OCI-LY3 (cell line): Measurements from ENCODE around the gene NEDD4.
"Not testable (repeated sequence)": the region's sequence is repeated elsewhere in the genome, so short reads cannot be mapped to it uniquely, and the experiment has no call there.

Experiments
- H2AFZ ChIP-seq: fragments of 200-600, 300-600 bp; shearing (Covaris generic); 2 replicates; pipeline ENCODE4 v1.6.0; 2014; ENCODE audit warnings: antibody characterized with exemption, low read depth, low read length
- H3K27ac ChIP-seq: fragments of 200-600, 300-600 bp; sonication (generic); 2 replicates; pipeline ENCODE4 v1.5.1; 2014; ENCODE audit warnings: mild to moderate bottlenecking, low read length, moderate library complexity, mixed read lengths
- H3K27me3 ChIP-seq: fragments of 200-600, 300-600 bp; sonication (generic); 2 replicates; pipeline ENCODE4 v1.6.1; 2014; ENCODE audit warnings: low read depth, low read length, mixed read lengths
- H3K36me3 ChIP-seq: fragments of 200-600, 300-600 bp; sonication (generic); replicated peaks from 2 replicates; pipeline ENCODE3; 2014; ENCODE audit warnings: low read depth, low read length, mixed read lengths
- H3K4me1 ChIP-seq: fragments of 300-600, 200-600 bp; sonication (generic); 2 replicates; pipeline ENCODE4 v1.6.1; 2014; ENCODE audit warnings: low read length, mixed read lengths
- H3K4me2 ChIP-seq: fragments of 200-600, 300-600 bp; sonication (generic); 2 replicates; pipeline ENCODE4 v1.6.1; 2014; ENCODE audit warnings: low read length, mixed read lengths
- H3K4me3 ChIP-seq: fragments of 300-600, 200-600 bp; sonication (generic); 2 replicates; pipeline ENCODE4 v1.5.1; 2014; ENCODE audit warnings: antibody characterized with exemption, mild to moderate bottlenecking, low read length, moderate library complexity
- H3K79me2 ChIP-seq: fragments of 300-600, 200-600 bp; shearing (Covaris generic); 2 replicates; pipeline ENCODE4 v1.6.1; 2014; ENCODE audit warnings: mild to moderate bottlenecking, low read length, mixed read lengths
- H3K9ac ChIP-seq: fragments of 300-600, 200-600 bp; shearing (Covaris generic); 2 replicates; pipeline ENCODE4 v1.6.0; 2014; ENCODE audit warnings: mild to moderate bottlenecking, low read length, moderate library complexity
- H3K9me3 ChIP-seq: fragments of 200-600, 300-600 bp; shearing (Covaris generic); 2 replicates; pipeline ENCODE4 v1.6.1; 2014; ENCODE audit warnings: low read length, mixed read lengths; ENCODE audit not compliant: insufficient read depth
- H4K20me1 ChIP-seq: fragments of 200-600, 300-600 bp; sonication (generic); 2 replicates; pipeline ENCODE4 v1.6.1; 2016; ENCODE audit warnings: low read length, mixed read lengths; ENCODE audit not compliant: insufficient read depth
- EZH2phosphoT487 ChIP-seq: fragments of 200-600 bp; shearing (Covaris generic); IDR thresholded peaks from 2 replicates; pipeline ENCODE4 v1.6.1; 2018; ENCODE audit warnings: antibody characterized with exemption, mixed run types, low read depth
- TF ChIP-seq, protein P1 (sequence below): fragments of 200-600, 300-600 bp; sonication (generic); IDR thresholded peaks from 2 replicates; pipeline ENCODE4 v1.5.1; 2014; ENCODE audit warnings: antibody characterized with exemption, low read length, low read depth

NEDD4 gene

DNA sequence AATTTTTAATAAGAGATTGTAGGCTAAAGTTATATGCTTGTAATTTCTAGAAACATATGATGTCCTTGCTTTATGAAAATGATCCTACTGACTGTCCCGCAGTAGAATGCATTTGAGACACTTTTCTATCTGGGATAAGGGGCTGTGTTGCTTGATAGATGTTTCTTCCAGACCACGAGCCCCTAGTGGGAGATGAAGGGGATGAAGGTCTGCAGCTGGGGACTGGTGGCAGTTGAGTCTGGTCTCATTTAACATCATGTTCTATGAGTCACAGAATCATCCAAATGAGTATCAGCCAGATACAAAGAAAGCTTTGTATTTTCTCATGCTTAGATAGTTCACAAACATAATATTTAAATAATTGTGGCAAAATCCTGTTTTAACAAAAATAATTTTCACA, 166.2 kb downstream of the NEDD4 start:
- H4K20me1 ChIP-seq = no peaks in the 10 kb centered on the region
- peaks cover 32% of the 10 kb centered on the region for H3K4me1 ChIP-seq
- no peaks in the 10 kb centered on the region for H3K27me3 ChIP-seq
- no peaks in the 10 kb centered on the region for H3K36me3 ChIP-seq
- no peak overlapping the region for H3K9ac ChIP-seq
- no peak overlapping the region for H2AFZ ChIP-seq
- no peak overlapping the region for H3K27ac ChIP-seq
- H3K4me3 ChIP-seq = no peak overlapping the region
- TF ChIP-seq EZH2phosphoT487 = no peak
- TF ChIP-seq, protein P1, sequence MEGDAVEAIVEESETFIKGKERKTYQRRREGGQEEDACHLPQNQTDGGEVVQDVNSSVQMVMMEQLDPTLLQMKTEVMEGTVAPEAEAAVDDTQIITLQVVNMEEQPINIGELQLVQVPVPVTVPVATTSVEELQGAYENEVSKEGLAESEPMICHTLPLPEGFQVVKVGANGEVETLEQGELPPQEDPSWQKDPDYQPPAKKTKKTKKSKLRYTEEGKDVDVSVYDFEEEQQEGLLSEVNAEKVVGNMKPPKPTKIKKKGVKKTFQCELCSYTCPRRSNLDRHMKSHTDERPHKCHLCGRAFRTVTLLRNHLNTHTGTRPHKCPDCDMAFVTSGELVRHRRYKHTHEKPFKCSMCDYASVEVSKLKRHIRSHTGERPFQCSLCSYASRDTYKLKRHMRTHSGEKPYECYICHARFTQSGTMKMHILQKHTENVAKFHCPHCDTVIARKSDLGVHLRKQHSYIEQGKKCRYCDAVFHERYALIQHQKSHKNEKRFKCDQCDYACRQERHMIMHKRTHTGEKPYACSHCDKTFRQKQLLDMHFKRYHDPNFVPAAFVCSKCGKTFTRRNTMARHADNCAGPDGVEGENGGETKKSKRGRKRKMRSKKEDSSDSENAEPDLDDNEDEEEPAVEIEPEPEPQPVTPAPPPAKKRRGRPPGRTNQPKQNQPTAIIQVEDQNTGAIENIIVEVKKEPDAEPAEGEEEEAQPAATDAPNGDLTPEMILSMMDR = no peak
- H3K9me3 ChIP-seq = no peaks in the 10 kb centered on the region
- H3K79me2 ChIP-seq = no peaks in the 10 kb centered on the region
- H3K4me2 ChIP-seq = no peak overlapping the region

DNA sequence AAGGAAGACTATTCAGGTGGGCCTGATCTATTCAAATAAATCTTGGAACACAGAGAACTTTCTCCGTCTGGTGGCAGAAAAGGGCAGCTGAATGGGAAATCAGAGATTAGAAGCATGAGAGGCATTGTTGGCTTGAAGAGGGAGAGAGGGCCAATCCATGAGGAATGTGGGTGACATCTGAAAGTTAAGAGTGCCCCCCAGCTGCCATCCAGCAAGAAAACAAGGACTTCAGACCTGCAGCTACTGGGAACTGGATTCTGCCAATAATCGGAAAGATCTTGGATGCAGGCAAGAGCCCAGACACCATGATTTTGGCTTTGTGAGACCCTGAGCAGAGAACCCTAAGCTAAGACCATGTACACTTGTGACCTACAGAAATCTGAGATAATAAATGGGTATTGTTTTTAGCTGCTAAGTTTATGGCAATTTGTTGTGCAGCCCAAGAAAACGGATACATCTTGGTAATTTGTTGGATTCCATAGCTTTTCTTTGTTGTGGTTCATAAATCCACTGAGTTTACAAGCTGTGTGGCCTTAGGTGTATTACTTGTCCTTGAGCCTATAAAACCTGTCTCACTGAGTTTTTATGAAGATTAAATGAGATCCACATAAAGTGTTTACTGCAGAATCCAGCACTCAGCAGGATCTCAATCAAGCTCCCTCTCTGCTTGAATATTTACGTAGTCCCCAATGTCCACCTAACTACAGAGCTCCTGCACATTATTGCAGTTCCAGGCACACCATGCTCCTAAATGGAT, 168.4 kb downstream of the NEDD4 start:
- H3K4me3 ChIP-seq = no peak overlapping the region

DNA sequence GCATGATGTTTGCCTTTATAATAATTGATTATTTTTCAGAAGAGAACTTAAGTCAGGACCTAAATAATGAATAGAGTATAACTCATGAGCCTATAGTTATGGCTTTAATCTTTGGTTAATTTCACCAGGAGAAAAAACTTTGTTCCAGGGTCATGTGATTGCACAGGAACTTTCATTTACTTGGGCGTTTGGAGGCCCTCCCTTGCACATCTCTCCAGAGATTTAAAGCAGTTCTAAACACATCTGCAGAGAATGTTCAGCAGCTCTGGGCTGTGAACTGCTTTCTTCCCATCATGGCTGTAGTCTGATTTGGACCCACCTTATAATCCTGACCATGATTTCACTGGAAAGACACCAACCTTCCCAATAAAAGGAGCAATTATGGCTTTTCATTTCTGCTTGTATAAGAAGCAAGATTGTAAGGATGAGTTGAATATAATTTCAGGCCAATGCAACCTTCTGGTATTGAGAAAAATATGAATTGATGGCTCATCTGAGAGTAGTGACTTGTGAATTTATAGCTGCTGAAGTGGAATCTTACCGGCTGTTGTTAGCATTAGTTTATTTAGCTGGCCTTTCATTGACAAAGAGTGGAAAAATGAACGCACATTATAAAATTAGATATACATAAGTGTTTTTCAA, 169.6 kb downstream of the NEDD4 start:
- no peaks in the 10 kb centered on the region for H3K79me2 ChIP-seq
- no peaks in the 10 kb centered on the region for H3K27me3 ChIP-seq
- no peak overlapping the region for H3K4me3 ChIP-seq
- H4K20me1 ChIP-seq = no peaks in the 10 kb centered on the region
- no peak overlapping the region for H3K9ac ChIP-seq
- H2AFZ ChIP-seq = no peak overlapping the region
- H3K4me1 ChIP-seq = peaks cover 2% of the 10 kb centered on the region; the same call in 1 of the 2 replicates
- H3K27ac ChIP-seq = no peak overlapping the region
- H3K9me3 ChIP-seq = no peaks in the 10 kb centered on the region
- H3K4me2 ChIP-seq = no peak overlapping the region
- H3K36me3 ChIP-seq = no peaks in the 10 kb centered on the region
- TF ChIP-seq, protein P1 = no peak
- TF ChIP-seq EZH2phosphoT487 = no peak

More for the DNA sequence above, 168.4 kb downstream of the NEDD4 start:
- no peak overlapping the region for H3K4me2 ChIP-seq
- TF ChIP-seq EZH2phosphoT487 = no peak
- TF ChIP-seq, protein P1 = no peak
- no peak overlapping the region for H3K27ac ChIP-seq
- H2AFZ ChIP-seq = no peak overlapping the region
- H3K4me1 ChIP-seq = peaks cover 14% of the 10 kb centered on the region
- H3K36me3 ChIP-seq = no peaks in the 10 kb centered on the region
- no peaks in the 10 kb centered on the region for H3K27me3 ChIP-seq
- no peaks in the 10 kb centered on the region for H3K9me3 ChIP-seq
- H3K79me2 ChIP-seq = no peaks in the 10 kb centered on the region
- H3K9ac ChIP-seq = no peak overlapping the region
- H4K20me1 ChIP-seq = no peaks in the 10 kb centered on the region

DNA sequence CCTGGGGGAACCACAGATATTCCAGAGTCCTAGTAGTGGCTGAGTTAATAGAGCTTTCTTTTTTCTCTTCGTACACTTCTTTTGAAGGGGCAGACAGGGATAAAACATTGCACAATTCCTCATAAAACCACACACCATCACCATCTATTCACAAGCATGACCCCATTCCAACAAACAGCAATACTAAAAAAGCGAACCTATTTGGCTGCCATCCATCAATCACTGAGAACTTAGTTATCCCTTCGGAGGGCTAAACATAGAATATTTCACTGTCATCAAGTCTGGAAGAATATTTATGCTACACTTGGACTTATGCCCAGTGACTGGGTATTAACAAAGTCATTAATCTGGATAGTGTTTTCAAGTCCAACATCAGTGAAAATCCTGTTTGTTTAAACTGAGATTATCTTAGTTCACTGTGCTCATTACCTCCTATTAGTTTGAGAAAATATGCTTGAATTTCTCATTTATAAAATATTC, 170.2 kb downstream of the NEDD4 start:
- Histone ChIP-seq H2AFZ (no peak overlapping the region), H3K27me3 (no peaks in the 10 kb centered on the region), H3K4me1 (no peaks in the 10 kb centered on the region), H3K4me3 (no peak overlapping the region), H4K20me1 (no peaks in the 10 kb centered on the region), H3K9ac (no peak overlapping the region), H3K27ac (no peak overlapping the region), H3K36me3 (no peaks in the 10 kb centered on the region), H3K79me2 (no peaks in the 10 kb centered on the region), H3K4me2 (no peak overlapping the region), H3K9me3 (no peaks in the 10 kb centered on the region)
- TF ChIP-seq EZH2phosphoT487 = no peak
- TF ChIP-seq, protein P1 = no peak

DNA sequence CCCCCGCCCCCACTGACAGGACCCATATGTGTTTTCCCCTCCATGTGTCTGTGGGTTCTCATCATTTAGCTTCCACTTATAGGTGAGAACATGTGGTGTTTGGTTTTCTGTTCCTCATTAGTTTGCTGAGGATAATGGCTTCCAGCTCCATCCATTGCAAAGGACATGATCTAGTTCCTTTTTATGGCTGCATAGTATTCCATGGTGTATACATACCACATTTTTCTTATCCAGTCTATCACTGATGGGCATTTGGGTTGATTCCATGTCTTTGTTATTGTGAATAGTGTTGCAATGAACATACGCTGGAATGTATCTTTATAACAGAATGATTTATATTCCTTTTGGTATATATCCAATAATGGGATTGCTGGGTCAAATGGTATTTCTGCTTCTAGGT, 171.7 kb downstream of the NEDD4 start:
- H3K27me3 ChIP-seq, H3K9me3 ChIP-seq, H3K4me1 ChIP-seq, H4K20me1 ChIP-seq, H3K9ac ChIP-seq, H3K36me3 ChIP-seq, H3K4me2 ChIP-seq, H3K4me3 ChIP-seq, H3K27ac ChIP-seq, H3K79me2 ChIP-seq, H2AFZ ChIP-seq: not testable (repeated sequence)
